Measurements from ENCODE around the gene IFRD2. TPM values are rescaled to one million over a fixed set of nuclear protein-coding genes. Genes with fewer than 3 reads are reported as not detected.
"Not testable (repeated sequence)": the region's sequence is repeated elsewhere in the genome, so short reads cannot be mapped to it uniquely, and the experiment has no call there.

Gene IFRD2
- total RNA-seq, 1 experiment from 2014 or later = 89.5 TPM

DNA sequence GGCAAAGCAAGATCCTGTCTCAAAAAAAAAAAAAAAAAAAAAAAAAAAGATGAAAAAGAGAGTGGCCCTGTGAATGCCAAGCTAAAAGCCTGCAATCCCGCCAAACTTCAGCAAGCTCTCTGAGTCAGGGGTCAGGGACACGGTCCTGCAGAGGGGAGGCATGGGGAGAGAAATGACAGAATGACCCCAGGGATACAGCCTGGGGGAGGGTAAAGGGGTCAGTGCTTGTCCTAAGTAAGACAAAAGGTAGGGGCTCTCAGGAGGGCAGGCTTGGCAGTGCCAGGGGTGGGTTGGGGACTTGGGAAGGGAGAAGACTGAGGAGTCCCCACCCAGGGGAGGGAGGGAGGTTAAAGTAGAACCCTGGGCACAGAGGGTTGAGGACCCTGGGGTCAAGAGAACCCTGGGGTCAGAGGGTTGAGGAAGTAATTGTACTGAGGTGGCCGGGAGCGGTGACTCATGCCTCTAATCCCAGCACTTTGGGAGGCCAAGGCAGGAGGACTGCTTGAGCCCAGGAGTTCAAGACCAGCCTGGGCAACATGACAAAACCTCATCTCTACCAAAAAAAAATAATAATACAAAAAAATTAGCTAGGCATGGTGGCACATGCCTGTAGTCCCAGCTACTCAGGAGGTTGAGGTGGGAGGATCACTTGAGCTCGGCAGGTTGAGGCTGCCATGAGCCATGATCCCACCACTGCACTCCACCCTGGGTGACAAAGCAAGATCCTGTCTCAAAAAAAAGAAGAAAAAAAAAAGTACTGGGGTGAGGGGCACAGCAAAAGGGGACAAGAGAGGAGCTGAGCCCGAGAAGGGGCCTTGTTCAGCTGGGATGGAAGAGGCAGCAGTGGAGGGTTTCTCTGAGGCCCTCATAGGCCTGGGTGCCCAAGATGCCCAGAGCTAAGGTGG lies 28.5 kb downstream of the IFRD2 start:
- H3K4me1 Mint-ChIP-seq (ENCODE audit: low read depth, unreplicated experiment) = peaks cover 31% of the 10 kb centered on the region
- TF ChIP-seq, protein P1, sequence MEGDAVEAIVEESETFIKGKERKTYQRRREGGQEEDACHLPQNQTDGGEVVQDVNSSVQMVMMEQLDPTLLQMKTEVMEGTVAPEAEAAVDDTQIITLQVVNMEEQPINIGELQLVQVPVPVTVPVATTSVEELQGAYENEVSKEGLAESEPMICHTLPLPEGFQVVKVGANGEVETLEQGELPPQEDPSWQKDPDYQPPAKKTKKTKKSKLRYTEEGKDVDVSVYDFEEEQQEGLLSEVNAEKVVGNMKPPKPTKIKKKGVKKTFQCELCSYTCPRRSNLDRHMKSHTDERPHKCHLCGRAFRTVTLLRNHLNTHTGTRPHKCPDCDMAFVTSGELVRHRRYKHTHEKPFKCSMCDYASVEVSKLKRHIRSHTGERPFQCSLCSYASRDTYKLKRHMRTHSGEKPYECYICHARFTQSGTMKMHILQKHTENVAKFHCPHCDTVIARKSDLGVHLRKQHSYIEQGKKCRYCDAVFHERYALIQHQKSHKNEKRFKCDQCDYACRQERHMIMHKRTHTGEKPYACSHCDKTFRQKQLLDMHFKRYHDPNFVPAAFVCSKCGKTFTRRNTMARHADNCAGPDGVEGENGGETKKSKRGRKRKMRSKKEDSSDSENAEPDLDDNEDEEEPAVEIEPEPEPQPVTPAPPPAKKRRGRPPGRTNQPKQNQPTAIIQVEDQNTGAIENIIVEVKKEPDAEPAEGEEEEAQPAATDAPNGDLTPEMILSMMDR (IDR thresholded peaks at IDR 0.05; ENCODE audit: insufficient read depth in 1 of 2, low read depth in 1 of 2, low read length in 1 of 2, severe bottlenecking in 1 of 2, unreplicated experiment in 1 of 2) = no peak
- H3K36me3 Mint-ChIP-seq (ENCODE audit: insufficient read depth, unreplicated experiment) = peaks cover 24% of the 10 kb centered on the region
- intact Hi-C loops (cut with micrococcal nuclease; ENCODE audit: unreplicated experiment) = loop anchor here (1.0 to 2.0 kb wide), 2 partner anchors 10 to 35 kb away; partner anchors contain the start of genes HYAL3 and NAA80
- peak overlapping the region; percentile 43 for H3K4me3 Mint-ChIP-seq (ENCODE audit: unreplicated experiment)
- POLR2A ChIA-PET = interaction anchor here (0.5 to 1.2 kb wide), 7 partner anchors 28 to 338 kb away, joined by 3 to 11 read pairs (median 5); partner anchors contain the start of genes GNAI2 and IFRD2
- DNase-seq = no peak
- H3K27ac Mint-ChIP-seq (ENCODE audit: unreplicated experiment) = peak overlapping the region; percentile 96
- TSS peak; percentile 84 for BruUV-seq (replicated peaks)
- Histone ChIP-seq H3K9me3 (no peaks in the 10 kb centered on the region), H3K27me3 (replicated peaks; ENCODE audit: control insufficient read depth, insufficient read depth, low read length) (no peaks in the 10 kb centered on the region), H3K4me1 (peaks cover 56% of the 10 kb centered on the region), H3K4me3 (ENCODE audit: low read depth, low read length) (no peak overlapping the region), H3K36me3 (ENCODE audit: control insufficient read depth, insufficient read depth, low read length) (no peaks in the 10 kb centered on the region)
- H3K9me3 Mint-ChIP-seq (ENCODE audit: unreplicated experiment) = no peaks in the 10 kb centered on the region
- CTCF ChIA-PET = interaction anchor here (0.7 to 1.9 kb wide), 7 partner anchors 17 to 111 kb away, joined by 3 to 13 read pairs (median 9); partner anchors contain the start of gene GNAI2
- H3K27me3 Mint-ChIP-seq (ENCODE audit: insufficient read depth, unreplicated experiment) = no peaks in the 10 kb centered on the region

DNA sequence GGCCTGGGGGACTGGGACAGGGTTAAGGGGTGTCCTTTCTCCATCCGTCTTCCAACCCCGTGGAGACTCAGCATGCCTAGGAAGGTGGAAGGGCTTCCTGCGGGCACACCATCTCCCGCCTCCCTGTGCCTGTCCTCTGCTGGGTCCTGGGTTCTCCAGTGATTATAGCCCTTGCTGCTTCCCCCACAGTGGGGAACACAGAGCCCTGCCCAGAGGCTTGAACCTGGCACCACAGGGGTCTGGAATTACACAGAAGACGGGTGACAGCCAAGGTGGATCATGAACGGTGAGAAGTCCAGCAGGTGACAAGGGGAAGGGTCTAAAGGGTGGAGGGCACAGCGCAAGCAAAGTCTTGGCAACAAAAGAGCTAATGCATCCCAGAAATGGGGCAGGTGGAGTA lies 29.5 kb downstream of the IFRD2 start:
- H3K4me3 ChIP-seq (ENCODE audit: low read depth, low read length) = no peak overlapping the region
- H3K27ac Mint-ChIP-seq (ENCODE audit: unreplicated experiment) = peak overlapping the region; percentile 96
- H3K36me3 ChIP-seq (ENCODE audit: control insufficient read depth, insufficient read depth, low read length) = 0 out of 2 replicates have a peak, but pooled peaks cover 1% of the 10 kb centered on the region
- H3K4me3 Mint-ChIP-seq (ENCODE audit: unreplicated experiment) = peak overlapping the region; percentile 16
- peaks cover 22% of the 10 kb centered on the region for H3K4me1 Mint-ChIP-seq (ENCODE audit: low read depth, unreplicated experiment)
- H3K36me3 Mint-ChIP-seq (ENCODE audit: insufficient read depth, unreplicated experiment) = peaks cover 31% of the 10 kb centered on the region
- TF ChIP-seq, protein P1 (IDR thresholded peaks at IDR 0.05; ENCODE audit: insufficient read depth in 1 of 2, low read depth in 1 of 2, low read length in 1 of 2, severe bottlenecking in 1 of 2, unreplicated experiment in 1 of 2) = no peak
- no TSS peak for BruUV-seq (replicated peaks)
- DNase-seq = no peak
- ChIA-PET POLR2A (no interaction called here), CTCF (interaction anchor here (0.8 kb wide), 1 partner anchor 68 kb away, joined by 3 read pairs; no protein-coding TSS in a partner anchor)
- H3K9me3 ChIP-seq = no peaks in the 10 kb centered on the region
- intact Hi-C loops (cut with micrococcal nuclease; ENCODE audit: unreplicated experiment) = no loop called here
- no peaks in the 10 kb centered on the region for H3K27me3 ChIP-seq (replicated peaks; ENCODE audit: control insufficient read depth, insufficient read depth, low read length)
- peaks cover 49% of the 10 kb centered on the region for H3K4me1 ChIP-seq
- no peaks in the 10 kb centered on the region for H3K27me3 Mint-ChIP-seq (ENCODE audit: insufficient read depth, unreplicated experiment)
- no peaks in the 10 kb centered on the region for H3K9me3 Mint-ChIP-seq (ENCODE audit: unreplicated experiment)

DNA sequence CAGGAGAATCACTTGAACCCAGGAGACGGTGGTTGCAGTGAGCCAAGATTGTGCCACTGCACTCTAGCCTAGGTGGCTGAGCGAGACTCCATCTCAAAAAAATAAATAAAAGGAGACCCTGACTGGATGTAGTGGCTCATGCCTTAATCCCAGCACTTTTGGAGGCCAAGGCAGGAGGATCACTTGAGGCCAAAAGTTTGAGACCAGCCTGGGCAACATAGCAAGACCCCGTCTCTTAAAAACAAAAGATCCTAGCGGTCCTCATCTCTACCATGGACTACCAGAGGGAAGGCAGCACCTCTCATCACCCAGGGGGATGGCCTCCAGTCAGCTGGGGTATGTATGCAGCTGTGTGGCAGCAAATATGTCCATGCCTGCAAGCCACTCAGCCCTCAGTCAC lies 30.0 kb downstream of the IFRD2 start:
- H3K27me3 ChIP-seq (replicated peaks; ENCODE audit: control insufficient read depth, insufficient read depth, low read length); BruUV-seq (replicated peaks); intact Hi-C loops (cut with micrococcal nuclease; ENCODE audit: unreplicated experiment); H3K9me3 ChIP-seq; CTCF ChIA-PET; H3K36me3 ChIP-seq (ENCODE audit: control insufficient read depth, insufficient read depth, low read length); H3K27me3 Mint-ChIP-seq (ENCODE audit: insufficient read depth, unreplicated experiment); POLR2A ChIA-PET; H3K9me3 Mint-ChIP-seq (ENCODE audit: unreplicated experiment); H3K4me3 ChIP-seq (ENCODE audit: low read depth, low read length); H3K4me3 Mint-ChIP-seq (ENCODE audit: unreplicated experiment); DNase-seq: not testable (repeated sequence)
- Mint-ChIP-seq H3K36me3 (ENCODE audit: insufficient read depth, unreplicated experiment) (peaks cover 31% of the 10 kb centered on the region), H3K27ac (ENCODE audit: unreplicated experiment) (peak overlapping the region; percentile 96), H3K4me1 (ENCODE audit: low read depth, unreplicated experiment) (peaks cover 19% of the 10 kb centered on the region)
- H3K4me1 ChIP-seq = peaks cover 49% of the 10 kb centered on the region

All from Caco-2 (cell line).